Ovary (tissue), 3 donors: ENCODE results near the gene XRCC5.

Experiments
- CTCF ChIP-seq, 3 donors: fragments of 450-650 bp in 2 of 3; fragments of 200-600 bp in 1 of 3; IDR thresholded peaks; one replicate each; pipeline versions ENCODE4 v1.5.1 to v1.8.0; 2016 to 2022; ENCODE audit warnings: antibody characterized with exemption in 3 of 3, mild to moderate bottlenecking in 1 of 3
- POLR2A ChIP-seq: fragments of 450-650 bp; IDR thresholded peaks from one replicate; pipeline ENCODE4 v1.6.1; 2017; ENCODE audit warnings: antibody characterized with exemption, mild to moderate bottlenecking, moderate library complexity
- donor health status: DM: no; HTN: no; CAD: no.

DNA sequence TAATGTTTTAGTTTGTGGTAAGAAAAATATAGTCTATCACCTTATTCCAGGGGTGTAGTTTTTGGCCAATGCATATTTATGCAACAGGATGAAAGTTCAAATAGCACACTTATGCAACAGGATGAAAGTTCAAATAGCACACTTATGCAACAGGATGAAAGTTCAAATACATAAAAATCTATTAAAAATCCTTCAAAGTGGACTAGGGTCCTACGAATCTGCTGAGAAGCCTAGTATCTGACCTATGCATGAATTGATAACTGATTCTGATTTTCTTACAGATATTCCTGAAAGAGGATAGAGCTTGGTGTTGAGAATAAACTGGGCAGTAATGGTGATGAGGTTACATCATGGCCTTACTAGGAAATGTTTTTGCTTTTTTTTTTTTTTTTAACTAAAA is 30.4 kb upstream of the XRCC5 start:
- TF ChIP-seq CTCF (IDR thresholded peaks at IDR 0.05) (no peak), POLR2A (no peak)
